Fibroblast of skin of right quadriceps (primary cell): ENCODE results near the gene ACTN4.

ENCODE experiments used
- DNase-seq: peaks from one replicate; pipeline ENCODE4 v3.0.0-alpha.2; 2013

The ACTN4 gene

GRCh38 chr19:38774181-38774950 lies 126.9 kb downstream of the ACTN4 start:
- no peak for DNase-seq

GRCh38 chr19:38778733-38779132 lies 131.3 kb downstream of the ACTN4 start:
- DNase-seq: no peak

GRCh38 chr19:38780443-38780842 lies 133.0 kb downstream of the ACTN4 start:
- DNase-seq: no peak

DNA sequence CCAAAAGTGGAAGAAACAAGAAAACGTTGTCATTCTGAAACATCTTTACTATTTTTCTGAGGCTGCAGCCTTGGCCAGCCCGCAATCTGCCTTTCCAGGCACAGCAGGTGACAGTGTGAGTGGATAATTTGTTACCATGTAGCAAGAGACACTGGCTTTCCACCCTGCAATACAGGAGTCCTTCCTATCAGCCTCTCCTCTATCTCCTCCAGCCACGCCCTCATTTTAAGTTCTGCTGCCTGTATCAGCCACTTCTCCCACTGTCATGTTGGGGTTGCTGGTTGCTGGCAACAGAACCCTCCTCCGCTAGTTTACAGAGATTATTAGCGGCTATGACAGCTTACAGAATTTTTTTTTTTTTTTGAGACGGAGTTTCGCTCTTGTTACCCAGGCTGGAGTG lies 133.6 kb downstream of the ACTN4 start:
- DNase-seq: no peak
